Endothelial cell of umbilical vein (primary cell): ENCODE data around the gene CDR2L. TPM values are rescaled to one million over a fixed set of nuclear protein-coding genes. Genes with fewer than 3 reads are reported as not detected.

ENCODE experiments used
- BruUV-seq: library from RNA; stranded (reverse); fragments of 400-500 nt; replicated peaks from 2 replicates; lab custom pipeline; 2021; lab: Mats Ljungman, UMichigan
- CTCF ChIA-PET: fragments of 300-600, 350-600 bp; sonication (Branson Sonifier 250); formaldehyde crosslinking; loops from one replicate; lab custom pipeline; 2021; ENCODE audit warnings: antibody characterized with exemption, inconsistent platforms; lab: Charles Lee
- POLR2A ChIA-PET: fragments of 300-600, 350-600 bp; sonication (Branson Sonifier 250); formaldehyde crosslinking; loops from one replicate; lab custom pipeline; 2021; ENCODE audit warnings: antibody characterized with exemption, inconsistent platforms; lab: Charles Lee
- DNase-seq: peaks from one replicate; pipeline ENCODE4 v3.0.0-alpha.2; 2011; ENCODE audit warnings: low read depth, low spot score
- FAIRE-seq: peaks from 2 replicates; lab custom pipeline; 2011; peaks lifted over from hg19 to GRCh38; lab: Jason Lieb, UNC
- H2AFZ ChIP-seq: 2 replicates; pipeline ENCODE4 v1.6.0; 2012; ENCODE audit warnings: low read depth, low read length, control low read depth, inconsistent platforms
- H3K27ac ChIP-seq: 2 replicates; pipeline ENCODE4 v1.5.1; 2011; ENCODE audit warnings: low read depth, mild to moderate bottlenecking, control low read depth, low read length, moderate library complexity; ENCODE audit not compliant: insufficient read depth
- H3K27me3 ChIP-seq, 2 experiments: 2 replicates each; pipeline versions ENCODE4 v1.6.0 to v1.6.1; 2011; ENCODE audit warnings: low read length in 2 of 2, mixed read lengths in 1 of 2; ENCODE audit not compliant: control insufficient read depth in 2 of 2, insufficient read depth in 2 of 2
- H3K36me3 ChIP-seq, 2 experiments: 2 replicates in 1 of 2; 3 replicates in 1 of 2; pipeline ENCODE4 v1.5.1; 2011; ENCODE audit warnings: low read length in 2 of 2, mild to moderate bottlenecking in 1 of 2, moderate library complexity in 1 of 2; ENCODE audit not compliant: control insufficient read depth in 2 of 2, insufficient read depth in 2 of 2; ENCODE audit errors: extremely low read depth in 1 of 2
- H3K4me1 ChIP-seq: 3 replicates; pipeline ENCODE4 v1.5.1; 2011; ENCODE audit warnings: mild to moderate bottlenecking, low read length; ENCODE audit not compliant: control insufficient read depth, insufficient read depth; ENCODE audit errors: extremely low read depth
- H3K4me2 ChIP-seq: 2 replicates; pipeline ENCODE4 v1.6.1; 2011; ENCODE audit warnings: low read length, control low read depth, mixed read lengths; ENCODE audit not compliant: insufficient read depth
- H3K4me3 ChIP-seq, 3 experiments: fragments of 200-600 bp in 1 of 3; sonication (generic), shearing (Covaris generic) in 1 of 3; replicated peaks in 1 of 3; 2 replicates each; pipeline ENCODE4 v1.5.1; 2011 to 2016; ENCODE audit warnings: control low read depth in 3 of 3, low read length in 3 of 3, mild to moderate bottlenecking in 2 of 3, inconsistent platforms in 1 of 3, low read depth in 1 of 3, moderate library complexity in 1 of 3; ENCODE audit not compliant: insufficient read depth in 1 of 3
- H3K79me2 ChIP-seq: 2 replicates; pipeline ENCODE4 v1.6.0; 2012; ENCODE audit warnings: low read length, inconsistent platforms; ENCODE audit not compliant: control insufficient read depth, insufficient read depth
- H3K9ac ChIP-seq: replicated peaks from 2 replicates; pipeline ENCODE3; 2011; ENCODE audit warnings: low read length, control low read depth; ENCODE audit not compliant: insufficient read depth; ENCODE audit errors: extremely low read depth
- H3K9me1 ChIP-seq: replicated peaks from 3 replicates; pipeline ENCODE4 v1.6.0; 2011; ENCODE audit warnings: mild to moderate bottlenecking, low read length; ENCODE audit not compliant: control insufficient read depth, insufficient read depth; ENCODE audit errors: extremely low read depth
- H3K9me3 ChIP-seq: replicated peaks from 2 replicates; pipeline ENCODE4 v1.5.1; 2012; ENCODE audit warnings: low read length, inconsistent platforms; ENCODE audit not compliant: control insufficient read depth, insufficient read depth
- H4K20me1 ChIP-seq: replicated peaks from 2 replicates; pipeline ENCODE3; 2011; ENCODE audit warnings: mild to moderate bottlenecking, low read length; ENCODE audit not compliant: control insufficient read depth, insufficient read depth; ENCODE audit errors: extremely low read depth
- EZH2 ChIP-seq: IDR thresholded peaks from 2 replicates; pipeline ENCODE4 v1.6.1; 2012; ENCODE audit warnings: borderline replicate concordance, low read depth, mild to moderate bottlenecking, moderate library complexity, low read length, inconsistent platforms; ENCODE audit not compliant: severe bottlenecking
- FOS ChIP-seq: IDR thresholded peaks from 2 replicates; pipeline ENCODE4 v1.6.1; 2011; ENCODE audit warnings: mild to moderate bottlenecking, low read length, moderate library complexity, borderline replicate concordance; ENCODE audit not compliant: insufficient read depth
- GATA2 ChIP-seq: IDR thresholded peaks from 2 replicates; pipeline ENCODE4 v1.7.0; 2011; ENCODE audit warnings: low read depth, mild to moderate bottlenecking, moderate library complexity, mixed read lengths, low read length; ENCODE audit not compliant: insufficient read length, insufficient read depth
- JUN ChIP-seq: IDR thresholded peaks from 2 replicates; pipeline ENCODE4 v1.6.1; 2011; ENCODE audit warnings: borderline replicate concordance, low read depth; ENCODE audit not compliant: insufficient read length, insufficient read depth
- MYC ChIP-seq: IDR thresholded peaks from one replicate; pipeline ENCODE4 v1.6.1; 2011; ENCODE audit warnings: mild to moderate bottlenecking, low read depth, low read length
- POLR2A ChIP-seq: IDR thresholded peaks from 2 replicates; pipeline ENCODE4 v1.6.1; 2012; ENCODE audit warnings: low read depth, mild to moderate bottlenecking, control low read depth, low read length
- POLR2AphosphoS5 ChIP-seq: IDR thresholded peaks from 2 replicates; pipeline ENCODE4 v1.6.1; 2012; ENCODE audit warnings: low read depth, mild to moderate bottlenecking, control low read depth, low read length, moderate library complexity; ENCODE audit not compliant: insufficient read depth
- dilution Hi-C: fragments of 300-500 bp; cut with MboI; formaldehyde crosslinking; loops from one replicate; pipeline ENCODE4 v1.15.0; 2019; ENCODE audit warnings: low sequenced_read_pairs; ENCODE audit not compliant: extremely low pct_ligation_motif_present
- intact Hi-C: fragments of 100-400 bp; cut with micrococcal nuclease; formaldehyde crosslinking; loops from one replicate; pipeline ENCODE4 v1.10.0; 2022
- polyA plus RNA-seq, 4 experiments: library from polyadenylated mRNA; depleted of rRNA in 3 of 4; stranded (reverse) in 3 of 4; unstranded in 1 of 4; fragments of >200 nt; gene quantifications; 2 replicates each; pipeline versions ENCODE4 v1.2.1 to v1.2.3, GENCODE V29; 2011 to 2012; ENCODE audit warnings: missing spikeins in 1 of 4
- total RNA-seq: library from RNA; stranded (reverse); gene quantifications from 2 replicates; pipeline ENCODE4 v1.2.3, GENCODE V29; 2021
- TF ChIP-seq, protein P1 (sequence below), 2 donors: IDR thresholded peaks; 1 replicate in 1 of 2; 2 replicates in 1 of 2; pipeline ENCODE4 v1.5.1; 2011; ENCODE audit warnings: low read length in 2 of 2, mild to moderate bottlenecking in 2 of 2, moderate library complexity in 2 of 2, control low read depth in 1 of 2, inconsistent platforms in 1 of 2, low read depth in 1 of 2; ENCODE audit not compliant: insufficient read depth in 1 of 2; ENCODE audit errors: extremely low read depth in 1 of 2
- TF ChIP-seq, protein P2 (sequence below): IDR thresholded peaks from 2 replicates; pipeline ENCODE4 v1.6.1; 2011; ENCODE audit not compliant: insufficient read depth, insufficient read length

The CDR2L gene
- total and polyA plus RNA-seq, 2 donors (not counting 3 experiments of a cell fraction or from before 2014, with no cell fraction given) = 22.2 to 34.9 TPM

- CTCF ChIA-PET = interaction anchor here (1.0 to 6.0 kb wide), 4 partner anchors 26 to 192 kb away, joined by 3 to 134 read pairs (median 4); no protein-coding TSS in a partner anchor
- Histone ChIP-seq H2AFZ (no peak overlapping the region), H3K27ac (no peak overlapping the region), H3K9me3 (no peaks in the 10 kb centered on the region), H3K4me1 (peaks cover 16% of the 10 kb centered on the region), H4K20me1 (no peaks in the 10 kb centered on the region), H3K9me1 (no peaks in the 10 kb centered on the region), H3K4me3 (no peak overlapping the region), H3K79me2 (peaks cover 10% of the 10 kb centered on the region), H3K4me2 (no peak overlapping the region), H3K9ac (no peak overlapping the region), H3K27me3 (no peaks in the 10 kb centered on the region), H3K36me3 (peaks cover 0 to 6% of the 10 kb centered on the region in 2 experiments)
- dilution Hi-C loops (no loop called here), intact Hi-C loops (no loop called here)
- BruUV-seq = no TSS peak
- DNase-seq (no peak), FAIRE-seq (no peak)
- TF ChIP-seq GATA2 = no peak
- no peak for TF ChIP-seq MYC
- TF ChIP-seq POLR2A = no peak
- TF ChIP-seq, protein P1, sequence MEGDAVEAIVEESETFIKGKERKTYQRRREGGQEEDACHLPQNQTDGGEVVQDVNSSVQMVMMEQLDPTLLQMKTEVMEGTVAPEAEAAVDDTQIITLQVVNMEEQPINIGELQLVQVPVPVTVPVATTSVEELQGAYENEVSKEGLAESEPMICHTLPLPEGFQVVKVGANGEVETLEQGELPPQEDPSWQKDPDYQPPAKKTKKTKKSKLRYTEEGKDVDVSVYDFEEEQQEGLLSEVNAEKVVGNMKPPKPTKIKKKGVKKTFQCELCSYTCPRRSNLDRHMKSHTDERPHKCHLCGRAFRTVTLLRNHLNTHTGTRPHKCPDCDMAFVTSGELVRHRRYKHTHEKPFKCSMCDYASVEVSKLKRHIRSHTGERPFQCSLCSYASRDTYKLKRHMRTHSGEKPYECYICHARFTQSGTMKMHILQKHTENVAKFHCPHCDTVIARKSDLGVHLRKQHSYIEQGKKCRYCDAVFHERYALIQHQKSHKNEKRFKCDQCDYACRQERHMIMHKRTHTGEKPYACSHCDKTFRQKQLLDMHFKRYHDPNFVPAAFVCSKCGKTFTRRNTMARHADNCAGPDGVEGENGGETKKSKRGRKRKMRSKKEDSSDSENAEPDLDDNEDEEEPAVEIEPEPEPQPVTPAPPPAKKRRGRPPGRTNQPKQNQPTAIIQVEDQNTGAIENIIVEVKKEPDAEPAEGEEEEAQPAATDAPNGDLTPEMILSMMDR (IDR thresholded peaks at IDR 0.05; ENCODE audit: extremely low read depth in 1 of 2, insufficient read depth in 1 of 2, low read depth in 1 of 2, low read length in 2 of 2) = no peak
- no peak for TF ChIP-seq POLR2AphosphoS5
- TF ChIP-seq EZH2 = no peak
- TF ChIP-seq JUN = no peak
- TF ChIP-seq, protein P2, sequence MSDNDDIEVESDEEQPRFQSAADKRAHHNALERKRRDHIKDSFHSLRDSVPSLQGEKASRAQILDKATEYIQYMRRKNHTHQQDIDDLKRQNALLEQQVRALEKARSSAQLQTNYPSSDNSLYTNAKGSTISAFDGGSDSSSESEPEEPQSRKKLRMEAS = no peak
- TF ChIP-seq FOS = no peak
- POLR2A ChIA-PET = interaction anchor here (0.7 kb wide), 1 partner anchor 73 kb away, joined by 3 read pairs; no protein-coding TSS in a partner anchor
Observed at GRCh38 chr17:75009139-75009724, 21.8 kb downstream of the CDR2L start.
